NCI-H2029 (cell line): ENCODE data around the gene VAMP5.

Experiments used
- DNase-seq: peaks from one replicate; lab custom pipeline; 2025; lab: John Stamatoyannopoulos, UW

Gene VAMP5

GRCh38 chr2:85635636-85636035, 51.4 kb downstream of the VAMP5 start:
- DNase-seq: no peak

- no peak for DNase-seq
Observed at GRCh38 chr2:85642725-85643124, 58.5 kb downstream of the VAMP5 start.
